Stimulated activated CD4-positive, alpha-beta T cell treated with anti-CD3 and anti-CD28 coated beads, TNF-alpha, amount 100 ng/mL, for 1 hour (primary cell): ENCODE results near the gene MTA3.
A peak's percentile ranks its signal among the peaks of the same experiment; 100 is the strongest.
"Not testable (repeated sequence)": the region's sequence is repeated elsewhere in the genome, so short reads cannot be mapped to it uniquely, and the experiment has no call there.

Experiments used
- DNase-seq, 3 donors: peaks; one replicate each; pipeline ENCODE4 v3.0.0-alpha.2; 2020; ENCODE audit warnings: low read depth in 3 of 3, low spot score in 1 of 3

MTA3 gene

GRCh38 chr2:42568401-42569115 lies at the start of gene MTA3:
TSS of gene MTA3 (plus strand) at chr2:42568632. CDS start at chr2:42568746, 114 bp downstream.
- peak; percentile 12 to 59 (median 38) for DNase-seq

- no peak for DNase-seq
These were observed 48.8 kb upstream of the MTA3 start for GRCh38 chr2:42519624-42520023.

- no peak for DNase-seq
These were observed 46.4 kb upstream of the MTA3 start for GRCh38 chr2:42522035-42522434.

GRCh38 chr2:42523341-42523740 lies 45.1 kb upstream of the MTA3 start:
- DNase-seq = no peak

GRCh38 chr2:42532397-42532796 lies 36.0 kb upstream of the MTA3 start:
- DNase-seq = no peak

- DNase-seq = no peak
These were observed 30.9 kb upstream of the MTA3 start for GRCh38 chr2:42537493-42537892.

GRCh38 chr2:42542871-42543270 lies 25.6 kb upstream of the MTA3 start:
- no peak for DNase-seq

- no peak for DNase-seq
These were observed 23.3 kb upstream of the MTA3 start for GRCh38 chr2:42545023-42545721.

- DNase-seq = no peak
These were observed 22.5 kb upstream of the MTA3 start for GRCh38 chr2:42545841-42546390.

- no peak for DNase-seq
These were observed 21.4 kb upstream of the MTA3 start for GRCh38 chr2:42547014-42547413.

- no peak for DNase-seq
These were observed 20.8 kb upstream of the MTA3 start for GRCh38 chr2:42547446-42548295.

GRCh38 chr2:42550870-42551269 lies 17.6 kb upstream of the MTA3 start:
- no peak for DNase-seq

GRCh38 chr2:42554392-42554791 lies 14.0 kb upstream of the MTA3 start:
- DNase-seq = no peak

GRCh38 chr2:42556315-42556890 lies 12.0 kb upstream of the MTA3 start:
- no peak for DNase-seq

GRCh38 chr2:42557306-42557705 lies 11.1 kb upstream of the MTA3 start:
- DNase-seq = no peak

- DNase-seq = no peak
These were observed 9.6 kb upstream of the MTA3 start for GRCh38 chr2:42558827-42559226.

- DNase-seq = not testable (repeated sequence)
These were observed 8.3 kb upstream of the MTA3 start for GRCh38 chr2:42560133-42560532.

GRCh38 chr2:42560899-42561298 lies 7.5 kb upstream of the MTA3 start:
- DNase-seq = no peak

- no peak for DNase-seq
These were observed 5.8 kb upstream of the MTA3 start for GRCh38 chr2:42562474-42563144.

- DNase-seq = no peak
These were observed 2.4 kb upstream of the MTA3 start for GRCh38 chr2:42566025-42566424.
